H9 (cell line): Measurements from ENCODE around the gene ZNF212. TPM values are rescaled to one million over a fixed set of nuclear protein-coding genes. Genes with fewer than 3 reads are reported as not detected.

Source experiments
- DNase-seq: peaks from one replicate; pipeline ENCODE4 v3.0.0-alpha.2; 2017
- H2AFZ ChIP-seq: one replicate; pipeline ENCODE4 v1.6.1; 2013; ENCODE audit warnings: mild to moderate bottlenecking, low read length, control low read depth, moderate library complexity
- H2AK5ac ChIP-seq: 2 replicates; pipeline ENCODE4 v1.6.1; 2013; ENCODE audit warnings: low read length, control low read depth, mixed read lengths; ENCODE audit not compliant: insufficient read length
- H2BK120ac ChIP-seq: one replicate; pipeline ENCODE4 v1.6.1; 2013; ENCODE audit warnings: low read depth, mild to moderate bottlenecking, low read length, control low read depth, inconsistent platforms; ENCODE audit not compliant: poor library complexity, severe bottlenecking
- H2BK12ac ChIP-seq: 2 replicates; pipeline ENCODE4 v1.6.1; 2013; ENCODE audit warnings: low read length, control low read depth, mixed read lengths, low read depth; ENCODE audit not compliant: insufficient read length
- H2BK15ac ChIP-seq: 2 replicates; pipeline ENCODE4 v1.6.1; 2013; ENCODE audit warnings: low read depth, low read length, control low read depth
- H2BK20ac ChIP-seq: one replicate; pipeline ENCODE4 v1.6.1; 2013; ENCODE audit warnings: low read depth, mild to moderate bottlenecking, low read length, control low read depth, inconsistent platforms; ENCODE audit not compliant: poor library complexity, severe bottlenecking
- H2BK5ac ChIP-seq: 2 replicates; pipeline ENCODE4 v1.6.1; 2013; ENCODE audit warnings: low read length, control low read depth, mixed read lengths; ENCODE audit not compliant: insufficient read length
- H3K14ac ChIP-seq: 2 replicates; pipeline ENCODE4 v1.6.1; 2013; ENCODE audit warnings: low read length, control low read depth; ENCODE audit not compliant: insufficient read depth
- H3K18ac ChIP-seq: 2 replicates; pipeline ENCODE4 v1.6.1; 2013; ENCODE audit warnings: low read depth, mild to moderate bottlenecking, mixed read lengths, low read length, control low read depth; ENCODE audit not compliant: insufficient read length
- H3K23ac ChIP-seq: 2 replicates; pipeline ENCODE4 v1.6.1; 2013; ENCODE audit warnings: low read length, control low read depth, mixed read lengths, low read depth; ENCODE audit not compliant: insufficient read length
- H3K23me2 ChIP-seq: 2 replicates; pipeline ENCODE4 v1.6.1; 2013; ENCODE audit warnings: low read depth, mild to moderate bottlenecking, mixed read lengths, low read length, control low read depth; ENCODE audit not compliant: insufficient read length, poor library complexity, severe bottlenecking
- H3K27ac ChIP-seq: 2 replicates; pipeline ENCODE4 v1.5.1; 2013; ENCODE audit warnings: low read length, control low read depth, mixed read lengths, low read depth; ENCODE audit not compliant: insufficient read length
- H3K27me3 ChIP-seq: 2 replicates; pipeline ENCODE4 v1.6.1; 2013; ENCODE audit warnings: low read length, control low read depth, inconsistent platforms; ENCODE audit not compliant: insufficient read depth
- H3K4ac ChIP-seq: 2 replicates; pipeline ENCODE4 v1.6.1; 2013; ENCODE audit warnings: low read depth, mild to moderate bottlenecking, control low read depth, inconsistent platforms, low read length, moderate library complexity
- H3K4me1 ChIP-seq: 2 replicates; pipeline ENCODE4 v1.6.1; 2013; ENCODE audit warnings: low read length, control low read depth, inconsistent platforms; ENCODE audit not compliant: insufficient read depth
- H3K4me2 ChIP-seq: 2 replicates; pipeline ENCODE4 v1.6.1; 2013; ENCODE audit warnings: low read length, control low read depth, mixed read lengths; ENCODE audit not compliant: insufficient read length, insufficient read depth
- H3K56ac ChIP-seq: 2 replicates; pipeline ENCODE4 v1.6.1; 2013; ENCODE audit warnings: low read depth, mild to moderate bottlenecking, mixed read lengths, low read length, control low read depth; ENCODE audit not compliant: insufficient read length
- H3K79me1 ChIP-seq: 2 replicates; pipeline ENCODE4 v1.6.1; 2013; ENCODE audit warnings: low read depth, mild to moderate bottlenecking, moderate library complexity, low read length, control low read depth, inconsistent platforms; ENCODE audit not compliant: insufficient read depth, poor library complexity, severe bottlenecking
- H3K79me2 ChIP-seq: 2 replicates; pipeline ENCODE4 v1.6.1; 2013; ENCODE audit warnings: low read length, control low read depth, inconsistent platforms; ENCODE audit not compliant: insufficient read depth
- H3K9ac ChIP-seq: 2 replicates; pipeline ENCODE4 v1.6.1; 2013; ENCODE audit warnings: low read length, control low read depth, mixed read lengths; ENCODE audit not compliant: insufficient read length; ENCODE audit errors: extremely low read depth
- H3K9me3 ChIP-seq: one replicate; pipeline ENCODE4 v1.6.1; 2013; ENCODE audit warnings: low read depth, low read length, inconsistent platforms; ENCODE audit not compliant: control insufficient read depth
- H3T11ph ChIP-seq: one replicate; pipeline ENCODE4 v1.6.1; 2013; ENCODE audit warnings: mild to moderate bottlenecking, low read length, control low read depth, inconsistent platforms
- H4K20me1 ChIP-seq: one replicate; pipeline ENCODE4 v1.6.1; 2013; ENCODE audit not compliant: control insufficient read depth, insufficient read length, insufficient read depth
- H4K5ac ChIP-seq: 2 replicates; pipeline ENCODE4 v1.6.1; 2013; ENCODE audit warnings: low read depth, mild to moderate bottlenecking, mixed read lengths, low read length, control low read depth; ENCODE audit not compliant: insufficient read length
- H4K8ac ChIP-seq: replicated peaks from 2 replicates; pipeline ENCODE4 v1.6.1; 2013; ENCODE audit warnings: low read length, control low read depth, mixed read lengths, low read depth; ENCODE audit not compliant: insufficient read length
- H4K91ac ChIP-seq: 2 replicates; pipeline ENCODE4 v1.6.1; 2013; ENCODE audit warnings: low read depth, mild to moderate bottlenecking, moderate library complexity, mixed read lengths, low read length, control low read depth; ENCODE audit not compliant: insufficient read length
- H3K27ac Mint-ChIP-seq, 3 experiments: 2 replicates in 2 of 3; 3 replicates in 1 of 3; pipeline ENCODE4 v1.8.0; 2020 to 2021; ENCODE audit warnings: mixed read lengths in 3 of 3, mild to moderate bottlenecking in 1 of 3, moderate library complexity in 1 of 3
- H3K27me3 Mint-ChIP-seq: 2 replicates; pipeline ENCODE4 v1.8.0; 2021; ENCODE audit warnings: low read depth, mild to moderate bottlenecking, moderate library complexity, mixed read lengths
- H3K36me3 Mint-ChIP-seq, 3 experiments: 2 replicates in 2 of 3; 3 replicates in 1 of 3; pipeline ENCODE4 v1.8.0; 2020 to 2021; ENCODE audit warnings: low read depth in 3 of 3, mixed read lengths in 3 of 3; ENCODE audit not compliant: insufficient read depth in 1 of 3
- H3K4me1 Mint-ChIP-seq, 2 experiments: 2 replicates each; pipeline ENCODE4 v1.8.0; 2020; ENCODE audit warnings: mixed read lengths in 2 of 2
- H3K4me3 Mint-ChIP-seq, 2 experiments: 2 replicates in 1 of 2; 3 replicates in 1 of 2; pipeline ENCODE4 v1.8.0; 2020 to 2021; ENCODE audit warnings: mild to moderate bottlenecking in 2 of 2, mixed read lengths in 2 of 2, moderate library complexity in 1 of 2
- H3K9me3 Mint-ChIP-seq, 2 experiments: 2 replicates in 1 of 2; 3 replicates in 1 of 2; pipeline ENCODE4 v1.8.0; 2020; ENCODE audit warnings: mild to moderate bottlenecking in 2 of 2, mixed read lengths in 2 of 2, moderate library complexity in 1 of 2
- CTCF ChIP-seq: fragments of 200-600 bp; sonication (generic); conservative IDR thresholded peaks from 3 replicates; pipeline ENCODE4 v1.8.0; 2021; ENCODE audit warnings: antibody characterized with exemption, mild to moderate bottlenecking
- WGBS: extraction: QIAGEN DNeasy Blood & Tissue Kit; methylation state at CpG from one replicate; pipeline ENCODE4 v1.1.7; 2013; ENCODE audit warnings: missing lambda C conversion rate, low lambda C conversion rate, mixed read lengths; ENCODE audit not compliant: insufficient read length; ENCODE audit errors: extremely low coverage; 5-methylcytosine and 5-hydroxymethylcytosine counted together
- total RNA-seq: library from RNA; stranded (reverse); gene quantifications from 2 replicates; pipeline ENCODE4 v1.2.1, GENCODE V29; 2021

Gene ZNF212
- total RNA-seq, 1 experiment from 2014 or later, result 21.1 TPM

- no peaks in the 10 kb centered on the region for H3K79me2 ChIP-seq
- WGBS, result no CpG with 5 or more reads among the region's 39 CpGs
- no peaks in the 10 kb centered on the region for H4K20me1 ChIP-seq
- H3K4me3 Mint-ChIP-seq, result no peak overlapping the region
- H3K79me1 ChIP-seq, result no peaks in the 10 kb centered on the region
- H3K18ac ChIP-seq, result no peak overlapping the region
- H3K27ac ChIP-seq, result no peak overlapping the region
- H3K27me3 Mint-ChIP-seq, result no peaks in the 10 kb centered on the region
- H2AK5ac ChIP-seq, result no peak overlapping the region
- no peak overlapping the region for H2BK20ac ChIP-seq
- DNase-seq, result no peak
- no peak overlapping the region for H2BK12ac ChIP-seq
- no peak overlapping the region for H3K14ac ChIP-seq
- H3K36me3 Mint-ChIP-seq, result peaks cover 18 to 51% (median 42%) of the 10 kb centered on the region in 3 experiments
- no peak overlapping the region for H3K56ac ChIP-seq
- H4K5ac ChIP-seq, result no peak overlapping the region
- no peak overlapping the region for H3K9ac ChIP-seq
- H3K4ac ChIP-seq, result no peak overlapping the region
- no peak overlapping the region for H4K8ac ChIP-seq
- no peak overlapping the region for H3T11ph ChIP-seq
- H2BK120ac ChIP-seq, result no peak overlapping the region
- no peaks in the 10 kb centered on the region for H3K9me3 ChIP-seq
- TF ChIP-seq CTCF, result no peak
- H3K23ac ChIP-seq, result no peak overlapping the region
- no peak overlapping the region for H4K91ac ChIP-seq
- peaks cover 6 to 9% of the 10 kb centered on the region in 2 experiments for H3K4me1 Mint-ChIP-seq
- no peaks in the 10 kb centered on the region for H3K9me3 Mint-ChIP-seq
- no peak overlapping the region for H3K27ac Mint-ChIP-seq
- H3K27me3 ChIP-seq, result no peaks in the 10 kb centered on the region
- H2AFZ ChIP-seq, result no peak overlapping the region
- no peaks in the 10 kb centered on the region for H3K23me2 ChIP-seq
- H2BK5ac ChIP-seq, result no peak overlapping the region
- no peak overlapping the region for H2BK15ac ChIP-seq
- H3K4me1 ChIP-seq, result no peaks in the 10 kb centered on the region
- no peak overlapping the region for H3K4me2 ChIP-seq
These were observed 15.7 kb upstream of the ZNF212 start for GRCh38 chr7:149223761-149224160.
